HG03097 (cell line): ENCODE results near the gene EIF2A.
"Not testable (repeated sequence)": the region's sequence is repeated elsewhere in the genome, so short reads cannot be mapped to it uniquely, and the experiment has no call there.

Experiments
- ATAC-seq: cut with Tn5 transposase; IDR thresholded peaks from one replicate; pipeline ENCODE4 v1.9.1; 2021; ENCODE audit not compliant: unreplicated experiment, low FRiP score

Gene EIF2A

DNA sequence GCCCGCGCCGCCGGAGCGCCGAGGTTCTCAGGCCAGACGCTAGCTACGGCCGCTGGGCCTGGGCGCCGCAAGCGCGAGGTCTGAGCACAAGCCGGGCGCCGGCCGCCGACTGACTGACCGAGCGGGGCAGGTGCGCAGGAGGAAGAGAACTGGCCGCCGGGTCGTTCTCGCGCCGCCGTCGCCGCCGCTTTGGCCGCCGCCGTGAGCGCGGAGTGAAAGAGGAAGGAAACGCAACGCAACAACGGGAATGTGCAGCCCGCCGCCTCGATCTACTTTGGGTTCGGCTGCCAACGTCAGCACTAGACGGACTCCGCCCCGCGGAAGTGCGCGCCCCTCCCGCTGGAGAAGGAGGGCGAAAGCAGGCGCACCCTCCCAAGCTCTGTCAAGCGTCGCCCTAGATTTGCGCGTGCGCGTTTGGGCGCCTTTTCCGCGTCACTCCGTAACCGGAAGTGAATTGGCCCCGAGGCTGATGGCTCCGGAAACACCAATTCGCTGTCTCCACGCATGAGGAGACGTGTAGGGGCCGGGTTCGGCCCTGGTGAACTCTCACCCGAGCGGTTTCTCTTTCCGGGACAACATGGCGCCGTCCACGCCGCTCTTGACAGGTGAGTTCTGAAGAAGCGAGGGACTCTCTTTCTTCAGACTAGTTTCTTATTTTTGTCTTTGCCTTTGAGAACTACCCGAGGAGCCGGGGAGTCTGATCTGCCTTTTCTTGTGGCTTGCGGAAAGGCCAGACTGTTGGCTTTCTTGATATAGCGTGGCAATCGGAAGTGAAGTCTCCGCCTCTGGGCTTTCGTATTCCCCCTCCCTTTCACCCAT is at the start of gene EIF2A, which contains the start of gene SERP1:
TSS of gene EIF2A (plus strand) at position 562 of the 819 bp plus-strand sequence. CDS start at position 578, 16 bp downstream.
TSS of gene SERP1 (minus strand) at position 271 of the 819 bp plus-strand sequence. CDS start 361 bp downstream, outside the sequence.
- ATAC-seq = peak; percentile 93

DNA sequence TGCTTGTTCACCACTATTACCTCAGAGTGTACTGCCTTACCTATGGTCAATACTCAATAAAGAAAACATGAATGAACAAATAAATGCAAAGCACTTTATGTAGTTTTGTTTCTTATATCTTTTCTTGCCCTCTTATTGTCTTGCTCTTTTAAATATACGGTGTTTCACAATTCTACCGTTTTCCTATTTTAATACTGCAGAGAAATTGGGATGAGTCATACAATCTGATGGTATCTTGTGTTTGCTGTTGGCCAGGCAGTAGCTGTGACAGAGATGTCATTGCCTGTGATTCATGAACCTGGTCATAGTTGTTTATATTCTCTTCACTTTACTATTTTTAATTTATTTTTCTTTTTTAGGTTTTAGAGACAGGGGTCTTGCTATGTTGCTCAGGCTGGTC is 48.6 kb upstream of the EIF2A start:
- ATAC-seq = no peak

DNA sequence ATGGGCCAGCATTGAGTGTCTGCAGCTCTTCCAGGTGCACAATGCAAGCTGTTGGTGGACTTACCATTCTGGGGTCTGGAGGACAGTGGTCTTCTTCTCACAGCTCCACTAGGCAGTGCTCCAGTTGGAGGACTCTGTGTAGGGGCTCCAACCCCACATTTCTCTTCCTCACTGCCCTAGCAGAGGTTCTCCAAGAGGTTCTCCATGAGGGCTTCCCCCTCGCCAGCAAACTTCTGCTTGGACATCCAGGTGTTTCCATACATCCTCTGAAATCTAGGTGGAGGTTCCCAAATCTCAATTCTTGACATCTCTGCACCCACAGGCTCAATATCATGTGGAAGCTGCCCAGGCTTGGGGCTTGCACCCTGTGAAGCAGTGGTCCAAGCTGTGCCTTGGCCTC is 45.6 kb upstream of the EIF2A start:
- ATAC-seq = not testable (repeated sequence)

DNA sequence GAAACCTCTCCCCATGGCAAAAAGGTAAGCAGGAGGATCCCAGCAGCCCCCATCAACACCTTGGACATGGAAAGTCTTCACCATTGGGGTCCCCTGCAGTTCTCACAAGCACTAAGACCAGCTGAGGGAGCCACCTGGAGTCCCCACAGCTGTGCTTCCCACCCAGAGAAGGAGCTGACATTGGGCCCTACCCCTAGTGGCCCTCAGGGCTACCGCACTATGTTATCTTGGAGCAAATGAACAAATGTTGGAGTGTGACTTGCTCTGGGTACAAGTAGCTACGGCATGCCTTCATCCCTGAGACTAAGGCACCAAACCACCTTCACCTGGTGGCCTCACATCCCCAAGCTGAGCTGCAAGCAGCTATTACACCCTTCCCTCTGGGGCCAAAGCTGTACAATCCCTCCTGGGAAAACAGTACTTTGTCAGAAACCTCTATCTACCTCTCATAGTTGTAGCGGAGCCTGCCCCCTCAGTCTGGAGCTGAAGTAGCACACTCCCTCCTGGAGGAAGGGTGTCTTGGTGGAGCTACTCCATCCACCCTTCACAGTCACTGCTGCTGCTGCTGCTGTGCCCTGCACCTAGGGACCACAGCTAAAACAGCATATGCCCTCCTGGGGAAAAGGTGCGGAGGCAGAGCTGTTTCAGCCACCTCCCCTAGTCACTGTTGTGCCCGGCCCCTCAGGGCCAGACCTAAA is 43.0 kb upstream of the EIF2A start:
- ATAC-seq = no peak

DNA sequence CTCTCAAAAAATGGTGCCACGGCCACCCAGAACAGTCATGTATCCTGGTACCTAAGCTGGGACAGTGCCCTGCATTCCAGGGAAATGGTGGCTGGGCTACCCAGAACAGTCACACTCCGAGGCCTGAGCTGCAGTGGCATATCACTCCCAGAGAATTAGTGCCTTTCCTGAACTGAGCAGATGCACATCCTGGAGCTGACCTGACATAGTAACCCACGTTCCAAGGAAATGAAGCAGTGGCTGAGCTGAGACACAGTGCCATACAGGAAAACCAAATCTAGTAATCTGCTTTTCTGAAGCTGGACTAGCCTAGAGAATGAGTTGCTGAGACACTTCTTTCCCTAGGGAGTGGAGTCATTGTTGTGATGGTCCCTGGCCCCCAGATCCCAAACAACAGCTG is 42.1 kb upstream of the EIF2A start:
- no peak for ATAC-seq

DNA sequence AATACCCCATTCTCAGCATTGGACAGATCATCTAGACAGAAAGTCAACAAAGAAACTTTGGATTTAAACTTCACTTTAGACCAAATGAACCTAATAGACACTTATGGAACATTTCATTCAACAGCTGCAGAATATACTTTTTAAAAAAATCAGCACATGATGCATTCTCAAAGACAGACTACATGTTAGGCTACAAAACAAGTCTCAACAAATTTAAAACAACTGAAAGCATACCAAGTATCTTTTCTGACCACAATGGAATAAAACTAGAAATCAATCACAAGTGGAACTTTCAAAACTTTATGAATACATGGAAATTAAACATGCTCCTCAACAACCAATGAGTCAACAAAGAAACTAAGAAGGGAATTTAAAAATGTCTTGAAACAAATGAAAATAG is 38.2 kb upstream of the EIF2A start:
- ATAC-seq = no peak

DNA sequence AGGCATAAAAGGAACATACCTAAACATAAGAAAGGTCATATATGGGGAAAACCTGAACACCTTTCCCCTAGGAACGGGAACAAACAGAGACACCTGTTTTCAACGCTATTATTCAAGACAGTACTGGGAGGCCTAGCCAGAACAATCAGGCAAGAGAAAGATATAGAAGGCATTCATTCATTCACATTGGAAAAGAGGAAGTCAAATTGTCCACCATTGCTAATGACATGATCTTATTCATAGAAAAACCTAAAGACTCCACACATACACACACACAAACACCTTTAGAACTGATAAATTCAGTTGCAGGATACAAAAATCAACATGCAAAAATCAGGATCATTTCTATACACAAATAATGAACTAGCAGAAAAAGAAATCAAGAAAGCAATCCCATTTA is 36.8 kb upstream of the EIF2A start:
- ATAC-seq = no peak

DNA sequence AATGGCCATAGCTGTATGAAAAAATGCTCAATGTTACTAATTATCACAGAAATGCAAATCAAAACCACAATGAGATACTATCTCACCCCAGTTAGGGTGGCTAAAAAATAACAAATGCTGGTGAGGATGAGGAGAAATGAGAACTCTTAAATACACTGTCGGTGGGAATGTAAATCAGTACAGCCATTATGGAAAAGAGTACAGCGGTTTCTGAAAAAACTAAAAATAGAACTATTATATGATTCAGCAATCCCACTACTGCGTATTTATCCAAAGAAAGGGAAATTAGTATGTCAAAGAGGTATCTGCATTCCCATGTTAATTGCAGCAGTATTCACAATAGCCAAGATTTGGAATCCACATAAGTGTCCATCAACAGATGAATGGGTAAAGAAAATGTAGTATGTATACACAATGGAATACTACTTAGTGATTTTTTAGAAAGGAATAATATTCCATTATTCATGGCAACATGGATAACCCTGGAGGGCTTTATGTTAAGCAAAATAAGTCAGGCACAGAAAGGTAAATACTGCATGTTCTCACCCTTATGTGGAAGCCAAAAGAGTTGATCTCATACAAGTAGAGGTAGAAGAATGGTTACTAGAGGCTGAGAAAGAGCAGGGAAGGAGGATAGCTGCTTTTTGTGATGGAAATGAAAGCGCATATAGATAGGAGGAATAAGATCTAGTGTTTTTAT is 35.3 kb upstream of the EIF2A start:
- ATAC-seq = no peak

DNA sequence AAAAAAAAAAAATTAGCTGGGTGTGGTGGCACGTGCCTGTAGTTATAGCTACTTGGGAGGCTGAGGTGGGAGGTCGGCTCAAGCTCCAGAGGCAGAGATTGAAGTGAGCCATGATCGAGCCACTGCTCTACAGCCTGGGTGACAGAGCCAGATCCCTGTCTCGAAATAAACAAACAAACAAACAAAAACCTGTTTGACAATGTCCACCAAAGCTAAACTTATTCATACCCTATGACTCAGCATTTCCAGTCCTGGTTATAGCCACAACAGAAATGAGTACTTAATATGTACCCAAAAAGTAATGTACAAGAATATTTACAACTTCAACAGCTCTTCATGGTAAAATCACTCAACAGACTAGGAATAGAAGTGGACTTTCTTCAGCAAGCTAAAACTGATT is 31.4 kb upstream of the EIF2A start:
- ATAC-seq = no peak

DNA sequence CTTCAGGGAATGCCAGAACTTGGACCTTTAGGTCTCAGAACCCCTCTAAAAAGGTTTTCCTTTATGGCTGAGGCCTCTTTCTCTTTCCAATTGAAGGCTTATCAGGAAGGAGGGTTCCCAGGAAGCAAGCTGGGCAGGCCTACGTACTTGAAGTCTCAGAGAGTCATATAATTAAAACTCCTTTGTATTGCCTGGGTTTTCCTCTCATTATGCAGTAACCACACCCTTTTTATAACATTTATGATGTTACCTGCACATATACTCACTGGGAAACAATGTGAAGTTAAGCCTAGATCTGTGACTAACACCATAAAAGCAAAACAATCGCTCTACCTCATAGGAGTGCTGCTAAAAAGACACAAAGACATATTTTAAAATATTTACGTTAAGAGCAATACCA is 27.6 kb upstream of the EIF2A start:
- ATAC-seq = no peak

DNA sequence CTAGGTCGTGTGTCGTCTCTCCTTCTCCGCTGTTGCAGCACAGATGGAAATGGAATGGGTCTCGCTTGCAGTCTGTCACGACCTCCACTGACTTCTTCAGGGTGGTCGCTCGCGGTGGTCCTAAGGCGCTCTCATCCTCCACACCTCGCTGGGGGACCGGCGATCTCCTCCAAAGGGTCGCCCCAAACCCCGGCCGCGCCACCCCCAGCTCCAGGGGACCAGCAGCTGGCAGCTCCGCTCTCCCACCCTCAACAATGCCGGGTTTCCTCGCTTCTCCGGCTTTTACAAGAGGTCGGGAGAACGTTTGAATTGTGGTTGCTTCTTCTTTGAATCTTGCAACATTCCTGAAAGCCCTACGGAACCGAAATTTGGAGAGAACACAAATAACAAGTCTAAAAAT is 26.2 kb upstream of the EIF2A start:
- no peak for ATAC-seq

DNA sequence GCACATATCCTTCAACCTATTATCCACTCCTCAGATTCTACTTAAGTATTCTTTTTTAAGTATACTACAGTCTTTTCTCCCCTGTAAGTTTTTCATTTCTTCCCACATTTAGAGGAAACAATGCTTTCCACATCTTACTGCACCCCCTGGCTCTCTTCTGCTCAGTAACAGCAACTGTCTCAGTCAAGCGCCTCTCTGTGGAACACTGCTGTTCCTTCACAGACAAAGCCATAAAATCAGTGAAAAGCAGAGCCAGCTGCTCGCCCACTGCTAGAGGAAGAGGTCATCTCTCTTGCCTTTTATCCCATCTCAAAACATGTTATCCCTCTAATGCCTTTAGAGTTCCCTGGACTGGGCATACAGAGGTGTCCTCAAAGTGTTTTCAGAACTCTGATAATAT is 25.1 kb upstream of the EIF2A start:
- no peak for ATAC-seq

DNA sequence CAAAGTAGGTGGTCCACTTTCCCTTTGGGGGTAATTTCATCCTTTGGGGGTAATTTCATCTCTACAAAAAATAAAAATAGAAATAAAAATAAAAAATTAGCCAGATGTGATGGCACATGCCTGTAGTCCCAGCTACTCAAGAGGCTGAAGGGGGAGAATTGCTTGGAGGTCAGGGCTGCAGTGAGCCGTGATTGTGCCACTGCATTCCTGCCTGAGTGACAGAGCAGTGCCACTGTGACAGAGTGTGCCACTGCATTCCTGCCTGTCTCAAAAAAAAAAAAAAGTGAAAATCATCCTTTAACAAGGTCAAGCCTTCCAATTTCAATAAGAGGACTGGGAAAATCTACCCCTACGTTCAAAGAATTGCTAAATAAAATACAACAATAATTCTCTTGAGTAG is 23.0 kb upstream of the EIF2A start:
- no peak for ATAC-seq

DNA sequence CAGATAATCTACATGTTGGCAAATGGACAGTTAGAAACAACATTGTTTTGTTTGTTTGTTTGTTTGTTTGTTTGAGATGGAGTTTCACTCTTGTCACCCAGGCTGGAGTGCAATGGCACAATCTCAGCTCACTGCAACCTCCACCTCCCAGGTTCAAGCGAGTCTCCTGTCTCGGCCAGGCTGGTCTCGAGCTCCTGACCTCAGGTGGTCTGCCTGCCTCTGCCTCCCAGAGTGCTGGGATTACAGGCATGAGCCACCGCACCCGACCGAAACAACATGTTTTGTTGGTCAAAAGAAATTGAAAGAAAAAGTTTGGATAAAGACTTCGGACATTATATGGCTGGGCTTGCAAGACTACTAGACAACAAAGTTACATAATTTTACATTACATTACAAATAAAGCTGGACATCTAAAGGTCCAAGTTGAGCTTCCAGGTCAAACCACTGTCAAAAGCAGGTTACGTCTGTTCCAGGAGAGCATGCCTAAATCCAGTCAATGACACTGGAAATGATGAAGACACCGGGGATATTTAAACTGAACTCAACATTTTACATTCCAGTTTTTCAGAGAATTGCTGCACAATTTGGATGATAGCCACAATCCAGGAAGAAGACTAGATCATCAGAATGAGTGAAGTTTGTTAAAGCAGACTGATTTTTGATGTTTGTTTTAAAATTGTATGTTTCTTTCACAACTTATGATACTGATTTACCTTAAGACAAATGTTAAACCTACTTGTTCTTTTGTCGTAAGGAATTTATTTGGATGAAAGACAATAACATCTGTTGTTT is 18.9 kb upstream of the EIF2A start:
- no peak for ATAC-seq

DNA sequence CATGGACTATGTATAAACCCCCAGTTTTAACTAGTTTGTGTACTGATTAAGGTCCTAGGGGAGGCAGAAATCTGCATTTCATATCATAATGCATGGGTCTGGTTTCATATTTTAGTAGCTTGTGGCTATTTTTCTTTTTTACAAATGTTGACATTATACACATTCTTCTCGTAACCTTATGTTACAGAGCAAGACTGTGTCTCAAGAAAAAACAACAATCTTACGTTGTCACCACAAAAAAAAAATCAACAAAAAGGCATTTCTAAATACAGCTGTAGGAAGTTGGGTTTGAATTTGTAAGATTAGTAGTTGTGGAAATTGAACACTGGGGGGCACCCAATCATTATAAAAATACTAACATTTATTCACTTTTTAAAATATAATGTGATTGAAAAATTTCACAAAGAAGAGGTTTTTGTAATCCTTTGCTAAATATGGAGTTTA is 18.2 kb upstream of the EIF2A start:
- no peak for ATAC-seq

DNA sequence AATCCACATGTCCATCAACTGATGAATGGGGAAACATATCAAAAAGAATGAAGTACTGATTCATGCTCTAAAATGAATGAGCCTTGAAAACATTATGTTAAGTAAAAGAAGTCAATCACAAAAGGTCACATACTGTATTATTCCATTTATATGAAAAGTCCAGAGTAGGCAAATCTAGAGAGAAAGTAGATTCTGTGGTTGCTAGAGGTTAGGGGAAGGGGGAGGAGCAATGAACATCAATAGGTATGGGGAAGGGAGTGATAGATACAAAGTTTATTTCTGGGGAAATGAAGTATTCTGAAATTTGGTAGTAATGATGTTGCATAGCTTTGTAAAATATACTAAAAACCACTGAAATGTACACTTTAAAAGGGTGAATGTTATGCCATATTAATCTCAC is 14.8 kb upstream of the EIF2A start:
- no peak for ATAC-seq

DNA sequence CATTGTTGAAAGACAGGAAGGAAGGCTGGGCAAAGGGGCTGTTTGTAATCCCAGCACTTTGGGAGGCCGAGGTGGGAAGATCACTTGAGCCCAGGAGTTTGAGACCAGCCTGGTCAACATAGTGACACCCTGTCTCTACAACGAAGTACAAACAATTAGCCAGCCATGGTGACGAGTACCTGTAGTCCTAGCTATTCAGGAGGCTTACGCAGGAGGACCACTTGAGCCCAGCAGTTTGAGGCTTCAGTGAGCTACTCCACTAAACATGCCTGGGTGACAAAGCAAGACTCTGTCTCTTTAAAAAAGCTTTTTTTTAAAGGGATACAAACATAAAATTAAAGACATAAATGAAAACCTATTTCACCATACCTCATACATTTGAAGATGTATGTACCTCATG is 11.4 kb upstream of the EIF2A start:
- ATAC-seq = no peak

DNA sequence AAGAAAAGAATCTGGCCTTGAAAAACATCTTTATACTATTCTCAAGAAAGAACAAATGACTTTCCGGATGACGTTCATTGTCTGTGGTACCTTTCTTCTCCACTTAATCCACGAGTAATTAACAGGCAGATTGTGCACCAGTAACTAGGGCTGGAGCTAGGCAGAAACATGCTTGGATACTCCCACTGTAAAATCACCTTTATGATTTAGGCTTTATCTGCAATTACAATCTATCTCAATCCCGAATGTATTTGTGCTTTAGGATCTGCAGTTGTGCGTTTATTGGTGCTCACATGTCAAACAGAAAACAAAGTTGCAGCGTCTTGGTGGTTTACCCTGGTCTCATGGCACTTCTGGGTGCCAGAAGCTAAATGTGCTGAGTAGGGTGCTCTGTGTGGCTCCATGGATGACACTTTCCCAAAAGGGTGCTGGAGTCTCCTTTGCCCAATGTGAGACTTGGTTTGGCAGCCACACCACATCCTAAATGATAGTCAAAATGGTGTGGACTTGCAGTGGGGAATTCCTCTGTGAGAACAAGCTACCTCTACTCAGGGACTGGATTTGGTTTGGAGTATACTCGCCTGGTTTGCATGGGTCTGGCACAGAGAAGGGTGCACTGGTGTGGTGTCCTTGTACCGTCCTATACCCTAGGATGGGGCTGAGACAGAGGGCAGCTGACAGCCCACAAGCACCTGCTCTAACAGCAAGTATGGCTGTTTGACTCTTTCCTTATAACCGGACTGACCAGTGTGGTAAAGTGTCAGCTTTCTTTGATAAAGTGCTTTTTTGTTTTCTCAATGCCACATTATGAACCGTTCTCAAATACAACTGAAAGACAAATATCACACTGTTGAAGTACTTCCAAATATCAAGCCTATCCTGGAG is 8.0 kb upstream of the EIF2A start:
- ATAC-seq = no peak

DNA sequence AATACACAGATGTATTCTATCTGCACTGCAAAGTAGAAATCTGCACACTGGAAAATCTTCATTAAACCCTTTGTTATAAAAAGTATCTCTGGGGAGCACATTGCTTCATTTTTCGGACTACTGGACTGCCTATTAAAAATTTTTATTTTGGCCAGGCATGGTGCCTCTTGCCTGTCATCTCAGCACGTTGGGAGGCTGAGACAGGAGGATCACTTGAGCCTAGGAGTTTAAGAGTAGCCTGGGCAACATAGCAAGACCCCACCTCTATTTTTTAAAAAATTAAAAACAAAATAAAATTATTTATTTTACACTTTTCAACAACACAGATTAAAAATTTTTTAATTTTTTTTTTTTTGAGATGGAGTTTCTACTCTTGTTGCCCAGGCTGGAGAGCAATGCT is 6.3 kb upstream of the EIF2A start:
- no peak for ATAC-seq

DNA sequence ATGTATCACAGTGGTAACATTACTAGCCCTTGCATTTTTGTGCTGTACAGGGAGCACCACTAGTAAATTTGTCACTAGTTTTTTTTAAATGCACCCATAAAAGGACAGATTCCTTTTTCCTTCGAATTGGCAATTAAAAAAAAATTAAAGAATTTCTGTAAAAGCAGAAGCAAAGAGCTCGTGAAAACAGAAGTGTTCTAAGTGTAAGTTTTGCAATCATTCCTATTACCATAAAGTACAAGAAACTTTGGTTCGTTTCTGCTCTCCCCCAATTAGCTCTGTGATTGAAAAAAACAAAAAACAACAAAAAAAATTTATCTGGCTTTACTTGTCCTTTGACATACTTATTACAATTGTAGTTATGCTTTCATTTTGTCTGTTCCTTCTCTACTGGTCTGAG is 5.6 kb upstream of the EIF2A start:
- ATAC-seq = no peak
